GM18502 (cell line): ENCODE measurements around the gene CDKAL1.
"Not testable (repeated sequence)": the region's sequence is repeated elsewhere in the genome, so short reads cannot be mapped to it uniquely, and the experiment has no call there.

Experiments used
- ATAC-seq: cut with Tn5 transposase; IDR thresholded peaks from one replicate; pipeline ENCODE4 v1.9.1; 2021; ENCODE audit warnings: mild to moderate bottlenecking; ENCODE audit not compliant: unreplicated experiment, poor library complexity

CDKAL1 gene

DNA sequence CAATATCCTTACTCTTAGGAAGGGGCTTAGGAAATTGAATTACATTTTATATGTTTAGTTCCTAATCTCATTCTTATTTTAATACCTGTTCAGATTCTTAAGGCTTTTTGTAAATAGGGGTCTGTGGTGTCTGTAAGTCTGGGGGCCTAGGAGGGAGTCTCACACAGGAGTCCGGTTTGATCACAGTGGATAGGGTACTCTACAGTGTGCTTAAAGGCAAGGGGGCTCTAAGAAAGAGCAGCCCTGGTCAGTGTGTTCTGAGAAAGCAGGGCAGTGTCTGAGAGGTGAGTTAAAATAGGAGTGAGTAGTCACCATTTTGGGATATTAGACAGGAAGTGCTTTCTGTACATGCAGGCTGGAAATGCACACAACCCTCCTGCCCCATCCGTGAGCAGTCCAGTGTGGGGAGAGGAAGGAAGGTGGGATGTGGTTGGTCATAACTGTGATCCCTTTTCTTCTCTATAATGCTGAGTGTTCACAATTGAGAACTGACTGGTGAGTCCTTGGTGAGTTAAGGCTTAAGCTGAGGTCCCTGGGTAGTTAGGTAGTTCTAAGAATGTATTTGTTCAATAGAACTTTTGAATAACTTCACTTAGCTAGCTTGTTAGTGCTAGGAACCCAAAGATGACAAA lies 50.0 kb downstream of the CDKAL1 start:
- ATAC-seq: no peak

DNA sequence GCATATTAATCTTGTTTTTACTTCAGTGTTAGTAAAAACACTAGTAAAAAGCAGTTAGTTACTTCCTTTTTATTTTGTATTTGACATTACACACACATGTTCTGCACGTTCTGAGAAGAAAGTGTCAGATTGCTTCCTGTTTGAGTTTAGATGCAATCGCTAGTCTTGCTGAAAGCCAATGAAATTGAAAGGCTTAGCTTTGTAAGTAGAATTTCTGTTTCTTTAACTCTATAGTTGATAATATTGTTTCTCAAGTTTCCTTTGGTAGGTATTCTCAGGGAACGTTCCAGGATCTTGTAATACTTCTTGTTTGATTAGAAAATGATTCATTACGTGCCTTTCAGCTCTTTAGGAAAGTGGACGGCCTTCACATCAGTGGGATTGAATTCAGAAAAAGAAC lies 55.0 kb downstream of the CDKAL1 start:
- ATAC-seq: no peak

DNA sequence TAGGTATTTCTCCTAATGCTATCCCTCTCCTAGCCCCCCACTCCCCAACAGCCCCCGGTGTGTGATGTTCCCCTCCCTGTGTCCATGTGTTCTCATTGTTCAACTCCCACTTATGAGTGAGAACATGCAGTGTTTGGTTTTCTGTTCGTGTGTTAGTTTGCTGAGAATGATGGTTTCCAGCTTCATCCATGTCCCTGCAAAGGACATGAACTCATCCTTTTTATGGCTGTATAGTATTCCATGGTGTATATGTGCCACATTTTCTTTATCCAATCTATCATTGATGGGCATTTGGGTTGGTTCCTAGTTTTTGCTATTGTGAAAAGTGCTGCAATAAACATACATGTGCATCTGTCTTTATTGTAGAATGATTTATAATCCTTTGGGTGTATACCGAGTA lies 56.2 kb downstream of the CDKAL1 start:
- ATAC-seq: not testable (repeated sequence)

DNA sequence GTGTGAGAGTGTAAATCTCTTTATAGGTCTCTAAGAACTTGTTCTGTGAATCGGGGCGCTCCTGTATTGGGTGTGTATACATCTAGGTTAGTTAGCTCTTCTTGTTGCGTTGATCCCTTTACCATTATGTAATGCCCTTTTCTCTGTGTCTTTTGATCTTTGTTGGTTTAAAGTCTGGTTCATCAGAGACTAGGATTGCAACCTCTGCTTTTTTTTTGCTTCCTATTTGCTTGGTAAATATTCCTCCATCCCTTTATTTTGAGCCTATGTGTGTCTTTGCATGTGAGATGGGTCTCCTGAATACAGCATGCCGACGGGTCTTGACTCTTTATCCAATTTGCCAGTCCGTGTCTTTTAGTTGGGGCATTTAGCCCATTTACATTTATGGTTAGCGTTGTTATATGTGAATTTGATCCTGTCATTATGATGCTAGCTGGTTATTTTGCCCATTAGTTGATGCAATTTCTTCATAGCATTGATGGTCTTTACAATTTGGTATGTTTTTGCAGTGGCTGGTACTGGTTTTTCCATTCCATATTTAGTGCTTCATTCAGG lies 60.1 kb downstream of the CDKAL1 start:
- ATAC-seq: not testable (repeated sequence)

DNA sequence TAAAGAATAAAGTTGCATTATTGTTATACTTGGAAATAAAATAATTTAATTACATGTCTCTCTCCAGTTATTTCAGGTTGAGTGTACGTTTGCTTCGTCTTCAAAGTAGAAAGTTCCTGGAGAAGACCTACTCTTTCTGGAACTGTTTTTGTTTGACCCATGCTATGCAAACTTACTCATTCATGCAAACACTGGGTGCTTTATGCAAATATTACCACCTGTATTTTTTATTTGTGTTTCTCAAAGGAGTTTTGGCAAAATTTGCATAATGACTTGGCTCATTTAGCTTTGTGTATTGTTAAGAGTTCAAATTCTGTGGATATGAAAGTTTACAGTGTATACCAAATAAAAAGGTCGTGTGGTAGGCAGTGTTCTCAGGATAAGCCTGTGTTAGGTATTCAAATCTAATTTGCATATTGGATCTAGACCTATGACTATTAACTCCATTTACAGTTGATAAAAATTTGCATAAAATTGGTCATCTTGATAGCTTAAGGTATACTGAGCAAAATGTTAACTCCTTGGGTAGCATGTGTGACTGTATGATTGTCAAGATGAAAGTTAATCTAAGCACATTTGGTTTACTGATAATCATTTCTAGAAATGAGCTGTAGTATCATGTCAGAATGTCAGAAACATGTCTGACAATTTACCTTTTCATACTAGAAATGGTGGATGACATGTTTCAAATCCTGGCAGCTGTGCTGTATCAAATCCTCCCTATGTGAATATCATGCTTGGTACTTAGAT lies 65.2 kb downstream of the CDKAL1 start:
- peak; percentile 53 for ATAC-seq

DNA sequence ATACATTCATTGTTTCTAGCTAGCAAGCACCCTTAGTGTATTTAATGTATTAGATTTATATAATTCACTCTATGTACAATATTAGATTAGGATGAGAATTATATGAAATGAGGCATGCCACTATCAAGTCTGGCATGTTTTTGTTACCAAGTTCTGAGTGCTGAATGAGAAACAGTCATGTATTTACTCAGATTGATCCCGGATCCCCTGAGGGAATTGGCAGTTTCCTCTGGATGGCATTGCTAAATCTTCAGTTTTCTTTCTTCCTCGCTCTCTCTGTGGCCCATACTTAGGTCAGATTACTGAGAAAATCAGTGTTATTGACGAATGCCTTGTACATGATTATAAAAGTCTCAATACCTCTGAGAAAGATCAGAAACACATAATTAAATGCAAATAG lies 66.6 kb downstream of the CDKAL1 start:
- ATAC-seq: no peak

DNA sequence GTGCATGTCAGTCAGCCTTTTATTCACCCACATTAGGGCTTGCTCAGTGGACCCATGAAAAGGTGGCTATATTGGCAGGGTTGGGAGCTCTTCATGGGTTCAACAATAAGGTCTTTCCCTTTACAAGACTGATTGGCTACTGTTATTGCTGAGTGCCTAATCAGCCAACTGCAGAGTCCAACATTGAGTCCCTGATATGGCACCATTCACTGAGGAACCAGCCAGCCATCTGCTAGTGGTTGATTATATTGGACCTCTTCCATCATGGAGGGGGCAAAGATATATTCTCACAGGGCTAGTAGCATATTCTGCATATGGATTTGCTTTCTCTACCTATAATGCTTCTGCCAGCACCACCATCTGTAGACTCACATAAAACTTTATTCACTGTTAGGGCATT lies 69.9 kb downstream of the CDKAL1 start:
- no peak for ATAC-seq

DNA sequence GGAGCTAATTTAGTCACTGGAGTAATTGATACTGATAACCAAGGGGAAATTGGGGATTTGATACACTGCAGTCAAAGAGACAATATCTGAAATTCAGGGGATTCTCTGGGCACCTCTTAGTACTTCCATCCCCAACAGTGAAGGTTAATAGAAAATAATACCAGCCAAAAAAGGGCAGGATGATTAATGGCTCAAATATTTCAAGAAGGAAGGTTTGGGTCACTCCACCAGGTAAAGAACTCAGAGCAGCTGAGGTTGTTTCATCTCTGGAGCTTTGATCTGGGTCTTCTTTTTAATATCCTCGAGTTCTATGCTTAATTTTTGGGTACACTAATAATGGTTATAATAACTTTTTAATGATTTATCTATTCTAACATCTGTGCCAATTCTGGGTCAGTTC lies 70.8 kb downstream of the CDKAL1 start:
- no peak for ATAC-seq

DNA sequence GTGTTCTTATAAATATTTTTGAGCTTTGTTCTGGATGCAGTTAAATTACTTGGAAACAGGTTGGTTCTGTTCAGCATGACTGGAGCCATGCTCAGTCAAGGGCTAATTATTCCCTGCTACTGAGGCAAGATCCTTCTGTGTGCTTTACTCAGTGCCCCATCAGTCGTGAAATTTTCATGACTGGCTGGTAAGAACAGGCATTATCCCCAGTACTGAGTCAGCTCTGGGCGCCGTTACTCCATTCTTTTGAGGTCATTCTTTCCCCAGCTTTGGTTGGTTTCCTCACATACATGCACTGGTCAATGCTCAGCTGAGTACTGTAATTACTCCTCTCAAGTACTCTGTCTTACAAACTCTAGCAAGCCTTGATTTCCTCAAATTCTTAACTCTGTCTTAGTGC lies 71.3 kb downstream of the CDKAL1 start:
- no peak for ATAC-seq

DNA sequence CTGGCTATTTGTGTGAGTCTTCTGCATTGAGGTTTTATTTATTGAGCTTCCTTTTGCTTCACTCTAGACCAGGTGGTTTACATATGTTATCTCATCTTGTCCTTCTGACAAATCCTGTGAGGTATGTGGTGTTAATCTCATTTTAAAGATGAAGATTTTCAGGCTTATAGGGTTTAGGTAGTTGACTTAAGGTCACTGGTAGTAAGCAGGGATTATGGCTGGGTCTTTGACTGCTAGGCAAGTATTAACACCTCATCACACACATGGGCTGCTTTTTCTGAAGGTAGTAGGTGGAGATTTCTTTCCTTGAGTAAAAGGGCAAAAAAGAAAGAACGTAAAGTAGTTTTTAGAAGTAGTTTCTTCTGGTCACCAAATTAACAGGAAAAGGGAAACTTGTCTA lies 72.6 kb downstream of the CDKAL1 start:
- ATAC-seq: no peak

DNA sequence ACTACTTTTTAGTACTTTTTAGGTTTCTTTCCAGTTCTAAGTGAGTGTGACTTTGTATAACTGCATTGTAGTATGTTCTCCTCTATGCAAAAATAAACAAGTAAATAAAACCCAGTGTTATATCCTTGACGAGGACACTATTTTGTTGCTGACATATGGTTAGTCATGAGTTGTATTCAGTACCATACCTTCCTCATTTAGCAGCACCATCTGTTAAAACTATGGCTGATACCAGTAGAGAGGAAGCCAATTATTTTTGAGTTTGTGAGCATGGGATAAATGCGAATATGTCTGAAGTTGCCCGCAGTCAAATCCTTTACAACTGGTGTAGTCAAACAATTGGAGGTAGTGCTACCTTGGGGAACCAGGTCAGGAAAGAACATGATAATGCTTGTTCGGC lies 74.1 kb downstream of the CDKAL1 start:
- no peak for ATAC-seq

DNA sequence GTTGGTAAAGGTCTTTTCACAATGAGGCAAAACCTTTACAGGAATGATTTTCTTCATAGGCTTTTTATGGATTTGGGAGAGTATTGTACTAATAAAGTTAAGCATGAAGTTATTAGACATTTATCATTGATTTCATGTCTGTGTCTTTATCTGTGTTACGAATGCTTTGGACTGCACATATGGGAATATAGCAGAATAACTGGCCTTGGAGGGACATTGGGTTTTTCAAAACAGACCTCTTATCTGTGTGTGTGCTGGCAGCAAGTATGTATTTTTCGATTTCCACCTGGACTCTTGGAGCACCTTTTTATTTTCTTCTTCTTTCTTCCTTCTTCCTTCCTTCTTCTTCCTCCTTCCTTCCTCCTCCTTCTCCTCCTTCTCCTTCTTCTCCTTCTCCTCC lies 74.6 kb downstream of the CDKAL1 start:
- no peak for ATAC-seq

DNA sequence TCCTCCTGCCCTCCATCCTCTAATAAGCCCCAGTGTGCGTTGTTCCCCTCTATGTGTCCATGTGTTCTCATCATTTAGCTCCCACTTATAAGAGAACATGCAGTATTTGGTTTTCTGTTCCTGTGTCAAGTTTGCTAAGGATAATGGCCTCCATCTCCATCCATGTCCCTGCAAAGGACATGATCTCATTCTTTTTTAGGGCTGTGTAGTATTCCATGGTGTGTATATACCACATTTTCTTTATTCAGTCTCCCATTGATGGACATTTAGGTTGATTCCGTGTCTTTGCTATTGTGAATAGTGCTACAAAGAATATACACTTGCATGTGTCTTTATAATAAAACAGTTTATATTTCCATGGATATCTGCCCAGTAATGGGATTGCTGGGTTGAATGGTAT lies 75.7 kb downstream of the CDKAL1 start:
- not testable (repeated sequence) for ATAC-seq

DNA sequence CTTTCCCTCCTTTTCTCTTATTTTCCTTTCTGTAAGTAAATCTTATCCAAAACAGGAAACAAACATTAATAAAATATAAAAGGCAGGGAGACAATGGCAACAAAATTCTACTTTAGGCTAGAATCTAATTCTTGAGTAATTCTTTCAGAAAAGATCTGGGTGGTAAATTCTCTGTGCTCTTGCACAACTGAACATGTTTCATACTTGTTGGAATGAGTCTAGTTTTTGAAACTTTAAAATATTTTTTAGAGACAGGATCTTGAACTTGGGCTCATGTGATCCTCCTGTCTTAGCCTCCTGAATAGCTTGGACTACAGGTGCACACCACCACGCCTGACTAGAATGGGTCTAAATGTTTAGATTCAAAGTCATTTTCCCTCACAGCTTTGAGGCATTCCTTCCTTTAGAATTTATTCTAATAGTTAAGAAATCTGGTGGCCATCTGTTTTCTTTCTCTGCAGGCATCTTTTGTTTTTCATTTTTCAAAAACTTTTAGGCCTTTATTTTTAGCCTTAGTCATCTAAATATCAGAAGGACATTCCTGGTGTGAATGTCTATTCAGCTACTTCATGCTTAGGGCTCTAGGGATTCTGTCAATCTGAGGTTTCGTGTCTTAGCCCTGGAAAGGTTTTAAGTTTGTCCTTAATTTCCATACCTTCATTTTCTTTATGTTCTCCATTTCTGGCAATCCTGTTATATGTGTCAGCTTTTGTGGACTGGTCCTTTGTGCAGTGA lies 76.5 kb downstream of the CDKAL1 start:
- no peak for ATAC-seq

DNA sequence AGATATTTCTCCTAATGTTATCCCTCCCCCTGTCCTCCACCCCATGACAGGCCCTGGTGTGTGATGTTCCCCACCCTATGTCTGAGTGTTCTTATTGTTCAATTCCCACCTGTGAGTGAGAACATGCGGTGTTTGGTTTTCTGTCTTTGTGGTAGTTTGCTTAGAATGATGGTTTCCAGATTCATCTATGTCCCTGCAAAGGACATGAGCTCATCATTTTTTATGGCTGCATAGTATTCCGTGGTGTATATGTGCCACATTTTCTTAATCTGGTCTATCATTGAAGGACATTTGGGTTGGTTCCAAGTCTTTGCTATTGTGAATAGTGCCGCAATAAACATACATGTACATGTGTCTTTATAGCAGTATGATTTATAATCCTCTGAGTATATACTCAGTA lies 83.3 kb downstream of the CDKAL1 start:
- not testable (repeated sequence) for ATAC-seq

DNA sequence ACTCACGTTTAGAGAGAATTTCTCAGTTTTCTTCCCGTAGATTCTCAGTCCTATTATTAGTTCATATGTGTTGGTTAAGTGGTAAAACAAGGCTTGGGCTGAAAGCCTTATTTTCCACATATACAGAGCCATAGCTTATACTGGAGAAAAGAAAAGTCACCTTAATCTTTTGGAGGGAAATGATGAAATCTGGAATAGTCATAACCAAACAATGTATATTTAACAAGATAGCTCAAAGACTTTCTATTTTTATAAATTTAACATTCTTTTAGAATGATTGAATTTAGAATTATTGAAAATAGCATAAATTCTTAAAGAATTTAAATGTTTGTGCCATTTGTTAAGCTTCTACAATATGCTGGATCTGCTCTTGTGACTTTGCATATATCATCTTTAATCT lies 85.8 kb downstream of the CDKAL1 start:
- no peak for ATAC-seq

DNA sequence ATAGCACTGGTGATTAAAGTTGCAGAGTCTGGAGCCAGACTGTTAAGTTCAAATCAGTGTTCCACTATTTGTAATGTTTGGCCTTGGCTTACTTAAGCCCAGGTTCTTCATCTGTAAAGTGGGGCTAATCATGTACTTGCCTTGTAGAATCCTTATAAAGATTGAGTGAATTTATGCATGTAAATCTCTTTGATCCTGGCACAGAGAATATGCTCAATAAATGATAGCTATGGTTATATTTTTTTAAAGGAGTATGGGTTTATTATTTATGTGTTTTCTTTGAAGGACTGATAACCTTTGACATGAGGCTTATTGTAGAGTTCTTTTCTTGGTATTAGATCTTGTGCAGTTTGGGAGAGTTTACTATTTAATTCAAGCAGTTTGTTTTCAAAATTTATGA lies 89.5 kb downstream of the CDKAL1 start:
- no peak for ATAC-seq

DNA sequence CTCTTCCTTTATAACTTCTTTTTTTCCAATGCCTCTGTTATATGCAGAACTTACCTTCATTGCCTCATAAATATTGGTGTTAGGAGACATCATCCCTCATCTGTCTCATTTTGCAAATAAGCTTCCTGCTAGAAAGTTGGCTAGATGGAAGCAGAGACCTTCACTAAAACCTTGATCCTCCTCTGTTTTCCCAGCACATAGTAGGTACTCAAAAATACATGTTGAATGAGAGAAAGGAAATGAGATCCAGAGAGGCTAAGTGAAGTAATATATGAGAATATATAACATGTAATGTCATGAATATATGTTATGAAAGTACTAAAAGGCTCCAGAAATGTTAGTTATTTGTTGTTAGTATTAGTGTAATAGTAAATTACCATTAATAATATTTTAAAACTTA lies 91.9 kb downstream of the CDKAL1 start:
- ATAC-seq: no peak

DNA sequence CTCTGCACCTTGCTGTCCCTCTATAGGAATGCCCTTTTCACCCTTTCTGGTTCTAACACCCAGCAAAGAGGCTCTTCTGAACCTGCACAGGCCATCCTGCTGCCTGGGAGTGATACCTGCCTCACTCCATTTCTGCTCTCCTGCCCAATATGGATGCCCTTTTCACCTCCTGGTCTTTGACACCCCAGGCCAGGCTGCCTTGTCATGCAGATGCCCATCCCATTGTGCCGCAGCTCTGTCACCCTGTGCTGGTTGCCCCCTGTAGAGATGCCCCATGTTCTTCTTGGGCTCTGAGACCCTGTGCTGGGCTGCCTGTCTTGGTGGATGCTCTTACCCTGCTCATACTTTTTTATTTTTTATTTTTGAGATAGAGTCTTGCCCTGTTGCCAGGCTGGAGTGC lies 95.3 kb downstream of the CDKAL1 start:
- ATAC-seq: no peak

DNA sequence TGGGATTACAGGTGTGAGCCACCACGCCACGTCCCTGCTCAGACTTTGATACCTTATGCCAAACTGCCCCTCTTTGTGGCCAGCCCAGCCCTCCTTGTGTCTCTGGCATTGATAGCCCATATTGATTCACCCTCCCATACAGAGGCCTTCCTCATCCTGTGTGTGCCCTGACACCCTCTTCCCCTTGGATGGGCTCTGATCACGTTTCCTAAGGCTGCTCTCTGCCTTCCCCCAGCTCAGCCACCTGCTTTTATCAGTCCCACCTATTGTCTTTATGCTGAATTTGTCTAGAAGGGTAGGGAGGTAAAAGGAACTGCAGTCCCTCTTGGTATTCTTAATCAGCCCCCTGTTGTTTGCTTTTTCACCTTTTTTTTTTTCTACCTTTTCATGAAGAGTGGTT lies 95.9 kb downstream of the CDKAL1 start:
- no peak for ATAC-seq
